Sigmoid colon (tissue), 4 donors: ENCODE measurements around the gene PRPH2.

Experiments
- CTCF ChIP-seq, 4 experiments: fragments of 450-650 bp in 3 of 4; fragments of 200-600 bp in 1 of 4; IDR thresholded peaks; one replicate each; pipeline ENCODE4 v1.5.1; 2016 to 2019; ENCODE audit warnings: antibody characterized with exemption in 4 of 4, mild to moderate bottlenecking in 3 of 4, moderate library complexity in 2 of 4
- EP300 ChIP-seq, 4 donors: sonication (generic); formaldehyde crosslinking; IDR thresholded peaks; one replicate each; pipeline ENCODE4 v1.6.1; 2017; ENCODE audit warnings: antibody characterized with exemption in 4 of 4
- POLR2A ChIP-seq, 2 donors: fragments of 450-650 bp; IDR thresholded peaks; one replicate each; pipeline ENCODE4 v1.6.1; 2016; ENCODE audit warnings: antibody characterized with exemption in 2 of 2, mild to moderate bottlenecking in 2 of 2, moderate library complexity in 2 of 2
- POLR2AphosphoS5 ChIP-seq, 4 donors: sonication (generic); formaldehyde crosslinking; IDR thresholded peaks; one replicate each; pipeline ENCODE4 v1.6.1; 2017; ENCODE audit warnings: antibody characterized with exemption in 4 of 4

- TF ChIP-seq CTCF (IDR thresholded peaks at IDR 0.05) (no peak), POLR2AphosphoS5 (IDR thresholded peaks at IDR 0.05) (no peak), POLR2A (IDR thresholded peaks at IDR 0.05) (no peak), EP300 (IDR thresholded peaks at IDR 0.05) (no peak)
Observed at GRCh38 chr6:42742116-42742894, 19.9 kb upstream of the PRPH2 start.
